Esophagus squamous epithelium (tissue), 5 donors: ENCODE measurements around the gene CRYGB. TPM values are rescaled to one million over a fixed set of nuclear protein-coding genes. Genes with fewer than 3 reads are reported as not detected.

Experiments used
- DNase-seq: peaks from one replicate; lab custom pipeline; 2025; lab: John Stamatoyannopoulos, UW
- H3K27ac ChIP-seq, 4 donors: fragments of 200-600 bp; sonication (generic); one replicate each; pipeline ENCODE4 v1.5.1; 2016 to 2019; ENCODE audit warnings: mild to moderate bottlenecking in 1 of 4
- H3K27me3 ChIP-seq, 4 donors: fragments of 200-600 bp; sonication (generic); 1 replicate in 3 of 4; 2 replicates in 1 of 4; pipeline versions ENCODE4 v1.5.1 to v1.6.0; 2017 to 2021; ENCODE audit warnings: antibody characterized with exemption in 1 of 4
- H3K36me3 ChIP-seq, 3 donors: fragments of 200-600 bp; sonication (generic); one replicate each; pipeline ENCODE4 v1.5.1; 2016 to 2019
- H3K4me1 ChIP-seq, 3 donors: fragments of 200-600 bp; sonication (generic); one replicate each; pipeline ENCODE4 v1.5.1; 2017 to 2019
- H3K4me3 ChIP-seq, 4 donors: fragments of 200-600 bp; sonication (generic); 1 replicate in 3 of 4; 2 replicates in 1 of 4; pipeline ENCODE4 v1.5.1; 2016 to 2019; ENCODE audit warnings: mild to moderate bottlenecking in 2 of 4, moderate library complexity in 1 of 4
- H3K9me3 ChIP-seq, 3 donors: fragments of 200-600 bp; sonication (generic); one replicate each; pipeline ENCODE4 v1.5.1; 2016 to 2019
- CTCF ChIP-seq, 6 experiments: fragments of 450-650 bp in 4 of 6; fragments of 200-600 bp in 2 of 6; sonication (generic) in 2 of 6; IDR thresholded peaks; one replicate each; pipeline ENCODE4 v1.5.1; 2016 to 2019; ENCODE audit warnings: antibody characterized with exemption in 6 of 6, mild to moderate bottlenecking in 4 of 6, moderate library complexity in 4 of 6
- POLR2A ChIP-seq, 4 donors: fragments of 450-650 bp; IDR thresholded peaks; one replicate each; pipeline ENCODE4 v1.6.1; 2017; ENCODE audit warnings: antibody characterized with exemption in 4 of 4, mild to moderate bottlenecking in 4 of 4, moderate library complexity in 3 of 4
- WGBS, 2 donors: methylation state at CpG; one replicate each; pipeline ENCODE4 v1.1.5; 2018; 5-methylcytosine and 5-hydroxymethylcytosine counted together
- intact Hi-C: fragments of 100-400 bp; cut with DNase I; formaldehyde crosslinking; loops from one replicate; pipeline ENCODE4 v1.15.0; 2022
- total RNA-seq, 4 donors: library from RNA; depleted of rRNA; stranded (reverse); fragments of >200 nt; gene quantifications; one replicate each; pipeline ENCODE4 v1.1.0, GENCODE V29; 2016
- donor health status: DM: yes; HTN: yes; CAD: no.

CRYGB gene
- total RNA-seq = not detected

- H3K9me3 ChIP-seq = no peaks in the 10 kb centered on the region
- intact Hi-C loops = no loop called here
- H3K4me3 ChIP-seq = no peak within 1 kb of the TSS
- H3K27ac ChIP-seq = no peak within 1 kb of the TSS
- TF ChIP-seq POLR2A (IDR thresholded peaks at IDR 0.05) = no peak
- TF ChIP-seq CTCF (IDR thresholded peaks at IDR 0.05) = no peak
- 61 to 68% methylated on average over 2 to 6 of the region's 6 CpGs for WGBS, 2 donors
- no peaks in the 10 kb centered on the region for H3K36me3 ChIP-seq
- DNase-seq = no peak
- H3K4me1 ChIP-seq = peaks cover 0 to 9% (median 0%) of the 10 kb centered on the region in 3 donors
- peaks cover 0 to 15% (median 0%) of the 10 kb centered on the region in 4 donors for H3K27me3 ChIP-seq
Measured at GRCh38 chr2:208146006-208146405, at the start of gene CRYGB. CRYGB (minus strand) TSS chr2:208146158; CDS start chr2:208146120, 38 bp downstream.

- no peaks in the 10 kb centered on the region for H3K9me3 ChIP-seq
- TF ChIP-seq POLR2A (IDR thresholded peaks at IDR 0.05) (no peak), CTCF (IDR thresholded peaks at IDR 0.05) (no peak)
- H3K27me3 ChIP-seq = no peaks in the 10 kb centered on the region
- intact Hi-C loops = no loop called here
- WGBS, 2 donors = 73 to 79% methylated on average over 3 of the region's 3 CpGs
- no peaks in the 10 kb centered on the region for H3K4me1 ChIP-seq
- DNase-seq = no peak
- no peak overlapping the region for H3K27ac ChIP-seq
- no peak overlapping the region for H3K4me3 ChIP-seq
- no peaks in the 10 kb centered on the region for H3K36me3 ChIP-seq
Measured at GRCh38 chr2:208195531-208195930, 49.6 kb upstream of the CRYGB start.

GRCh38 chr2:208192611-208193236 lies 46.8 kb upstream of the CRYGB start:
- Histone ChIP-seq H3K4me1 (no peaks in the 10 kb centered on the region), H3K27ac (no peak overlapping the region), H3K9me3 (no peaks in the 10 kb centered on the region), H3K4me3 (no peak overlapping the region), H3K27me3 (peaks cover 0 to 7% (median 0%) of the 10 kb centered on the region in 4 donors), H3K36me3 (no peaks in the 10 kb centered on the region)
- intact Hi-C loops = no loop called here
- no peak for TF ChIP-seq CTCF (IDR thresholded peaks at IDR 0.05)
- TF ChIP-seq POLR2A (IDR thresholded peaks at IDR 0.05) = no peak
- no peak for DNase-seq
- 61 to 64% methylated on average over 7 to 8 of the region's 8 CpGs for WGBS, 2 donors

GRCh38 chr2:208189810-208190503 lies 44.0 kb upstream of the CRYGB start, which contains the start of gene C2orf80:
C2orf80 (minus strand) TSS chr2:208190030; CDS start chr2:208186986, 3,044 bp downstream.
- no peaks in the 10 kb centered on the region for H3K9me3 ChIP-seq
- 69 to 81% methylated on average over 9 to 10 of the region's 10 CpGs for WGBS, 2 donors
- H3K27ac ChIP-seq = no peak within 1 kb of the TSS
- H3K4me3 ChIP-seq = no peak within 1 kb of the TSS
- intact Hi-C loops = no loop called here
- peaks cover 0 to 18% (median 0%) of the 10 kb centered on the region in 4 donors for H3K27me3 ChIP-seq
- H3K4me1 ChIP-seq = no peaks in the 10 kb centered on the region
- DNase-seq = no peak
- no peaks in the 10 kb centered on the region for H3K36me3 ChIP-seq
- TF ChIP-seq CTCF (IDR thresholded peaks at IDR 0.05) = no peak
- TF ChIP-seq POLR2A (IDR thresholded peaks at IDR 0.05) = no peak
